GM12873 (cell line): ENCODE results near the gene POGLUT2.

ENCODE experiments used
- CTCF ChIP-seq: IDR thresholded peaks from 2 replicates; pipeline ENCODE4 v1.5.1; 2012; ENCODE audit warnings: low read depth, mild to moderate bottlenecking, moderate library complexity, low read length, control low read depth; ENCODE audit not compliant: insufficient read depth; ENCODE audit errors: missing control alignments

Gene POGLUT2

GRCh38 chr13:102805680-102806079 lies 6.9 kb upstream of the POGLUT2 start:
- TF ChIP-seq CTCF, result no peak

- TF ChIP-seq CTCF, result peak; percentile 77
These were observed 1.6 kb upstream of the POGLUT2 start for GRCh38 chr13:102800145-102801041.

- no peak for TF ChIP-seq CTCF
These were observed 809 bp upstream of the POGLUT2 start for GRCh38 chr13:102799426-102800144.

- TF ChIP-seq CTCF, result no peak
These were observed 5.0 kb downstream of the POGLUT2 start for GRCh38 chr13:102793611-102794355.

- no peak for TF ChIP-seq CTCF
These were observed 6.4 kb downstream of the POGLUT2 start for GRCh38 chr13:102792396-102792795.

GRCh38 chr13:102788683-102789082 lies 10.1 kb downstream of the POGLUT2 start:
- no peak for TF ChIP-seq CTCF

GRCh38 chr13:102784483-102784882 lies 14.3 kb downstream of the POGLUT2 start:
- no peak for TF ChIP-seq CTCF
